Neuron (in vitro differentiated cells): ENCODE results near the gene TRIB2.

ENCODE experiments used
- H2AFZ ChIP-seq: one replicate; pipeline ENCODE4 v1.6.1; 2013; ENCODE audit warnings: low read depth, mild to moderate bottlenecking, inconsistent platforms, low read length, moderate library complexity
- H3K27me3 ChIP-seq: one replicate; pipeline ENCODE4 v1.6.1; 2013; ENCODE audit warnings: low read length; ENCODE audit not compliant: insufficient read depth
- H3K36me3 ChIP-seq: one replicate; pipeline ENCODE4 v1.6.1; 2013; ENCODE audit warnings: low read length; ENCODE audit not compliant: insufficient read depth
- H3K4me1 ChIP-seq: one replicate; pipeline ENCODE4 v1.6.1; 2013; ENCODE audit warnings: low read length; ENCODE audit not compliant: insufficient read depth
- H3K4me3 ChIP-seq: 2 replicates; pipeline ENCODE4 v1.5.1; 2013; ENCODE audit warnings: mild to moderate bottlenecking, low read length, moderate library complexity
- H3K9me3 ChIP-seq: one replicate; pipeline ENCODE4 v1.6.1; 2013; ENCODE audit warnings: low read length

The TRIB2 gene

DNA sequence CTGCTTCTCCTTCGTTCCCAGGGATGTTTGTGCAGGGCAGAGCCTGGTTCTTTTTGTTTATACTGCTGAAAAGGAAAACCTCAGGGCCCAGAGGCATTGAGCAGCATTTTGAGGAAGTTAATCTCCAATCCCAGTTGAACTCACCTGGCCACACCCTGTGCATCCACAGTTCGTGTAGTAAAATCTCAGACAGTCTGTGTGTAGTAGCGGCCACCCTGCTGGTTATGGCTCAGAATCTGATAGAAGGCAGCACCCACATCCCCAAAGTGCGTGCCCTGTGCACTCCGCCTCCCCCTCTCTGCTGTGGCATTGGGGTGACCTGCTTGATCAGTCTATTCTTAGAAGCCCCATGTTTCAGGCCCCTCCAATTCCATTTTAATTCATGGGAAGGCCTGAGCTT is 10.9 kb downstream of the TRIB2 start:
- H3K27me3 ChIP-seq = no peaks in the 10 kb centered on the region
- peaks cover 96% of the 10 kb centered on the region for H3K36me3 ChIP-seq
- no peak overlapping the region for H3K4me3 ChIP-seq
- no peak overlapping the region for H2AFZ ChIP-seq
- peaks cover 17% of the 10 kb centered on the region for H3K4me1 ChIP-seq
- no peaks in the 10 kb centered on the region for H3K9me3 ChIP-seq

DNA sequence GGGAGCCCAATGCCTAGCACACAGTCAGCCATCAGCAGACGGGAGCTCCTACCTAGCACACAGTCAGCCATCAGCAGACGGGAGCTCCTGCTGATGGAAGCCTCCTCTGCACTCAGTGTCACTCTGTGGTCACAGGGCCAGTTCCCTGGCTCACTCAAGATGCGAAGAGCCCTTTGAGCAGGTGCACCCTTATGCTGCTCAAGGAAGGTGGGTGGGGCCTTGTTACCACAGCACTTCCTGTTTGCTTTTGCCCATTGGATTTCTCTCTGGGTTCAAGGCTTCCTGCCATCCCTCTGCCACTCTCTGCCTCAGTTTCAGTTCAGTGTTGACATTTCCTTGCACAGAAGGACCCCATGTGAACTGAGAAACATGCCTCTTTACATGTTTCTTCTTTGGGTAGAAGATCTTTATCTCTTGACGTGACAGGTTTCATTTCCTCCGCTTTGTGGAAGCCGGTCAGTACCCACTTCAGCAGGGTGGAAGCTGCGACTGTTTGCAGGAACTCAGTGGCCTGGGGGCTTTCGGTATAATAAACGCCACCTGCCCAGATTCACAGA is 11.6 kb downstream of the TRIB2 start:
- Histone ChIP-seq H3K27me3 (no peaks in the 10 kb centered on the region), H3K4me1 (peaks cover 13% of the 10 kb centered on the region), H3K4me3 (no peak overlapping the region), H3K36me3 (peaks cover 95% of the 10 kb centered on the region), H2AFZ (no peak overlapping the region), H3K9me3 (no peaks in the 10 kb centered on the region)

DNA sequence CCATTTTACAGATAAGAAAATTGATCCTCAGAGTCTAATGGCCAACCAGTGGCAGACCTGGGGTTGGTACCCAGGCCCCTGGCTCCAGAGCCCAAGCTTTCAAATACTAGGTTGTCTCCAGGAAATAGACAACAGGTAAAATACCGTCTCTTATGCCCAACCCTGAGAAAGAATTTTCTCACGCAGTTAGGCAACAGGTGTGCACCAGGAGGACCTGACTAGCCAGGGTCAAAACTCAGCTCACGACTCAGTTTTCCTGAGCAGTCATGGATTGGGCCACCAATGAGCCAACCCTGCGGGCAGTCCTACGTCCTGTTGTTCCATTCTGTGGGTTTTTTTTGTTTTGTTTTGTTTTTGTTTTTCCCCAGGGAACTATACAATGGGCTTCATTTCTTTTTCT is 13.5 kb downstream of the TRIB2 start:
- Histone ChIP-seq H3K4me1 (peaks cover 13% of the 10 kb centered on the region), H3K4me3 (no peak overlapping the region), H2AFZ (no peak overlapping the region), H3K27me3 (no peaks in the 10 kb centered on the region), H3K36me3 (peaks cover 93% of the 10 kb centered on the region), H3K9me3 (no peaks in the 10 kb centered on the region)

DNA sequence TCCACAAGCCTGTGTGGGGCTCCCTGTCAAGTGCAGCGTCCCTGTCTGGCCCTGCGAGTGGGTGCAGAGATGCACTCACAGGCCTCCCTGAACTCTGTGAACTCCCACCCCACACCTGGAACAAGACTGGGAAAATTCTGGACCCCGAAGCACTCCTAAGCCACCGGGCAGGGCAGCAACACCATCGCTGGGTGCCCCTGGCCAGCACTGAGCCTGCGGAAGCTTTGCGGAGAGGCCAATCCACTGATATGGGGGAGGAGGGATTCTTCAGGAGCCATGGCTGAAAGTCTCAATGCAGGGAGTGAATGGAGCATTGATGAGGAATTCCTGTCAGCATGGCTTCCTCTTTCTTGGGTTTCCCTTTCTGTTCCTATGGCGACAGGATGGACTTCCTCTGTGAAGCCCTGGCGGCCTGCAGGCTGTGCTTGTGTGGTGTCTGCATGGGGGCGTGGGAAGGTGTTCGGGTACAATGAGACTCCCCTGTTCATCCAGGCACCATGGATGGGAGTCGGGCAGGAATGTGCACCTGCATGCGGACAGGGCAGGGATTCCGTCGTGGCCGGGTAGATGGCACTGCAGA is 15.1 kb downstream of the TRIB2 start:
- H2AFZ ChIP-seq = no peak overlapping the region
- no peak overlapping the region for H3K4me3 ChIP-seq
- no peaks in the 10 kb centered on the region for H3K9me3 ChIP-seq
- peaks cover 92% of the 10 kb centered on the region for H3K36me3 ChIP-seq
- H3K27me3 ChIP-seq = no peaks in the 10 kb centered on the region
- peaks cover 13% of the 10 kb centered on the region for H3K4me1 ChIP-seq

DNA sequence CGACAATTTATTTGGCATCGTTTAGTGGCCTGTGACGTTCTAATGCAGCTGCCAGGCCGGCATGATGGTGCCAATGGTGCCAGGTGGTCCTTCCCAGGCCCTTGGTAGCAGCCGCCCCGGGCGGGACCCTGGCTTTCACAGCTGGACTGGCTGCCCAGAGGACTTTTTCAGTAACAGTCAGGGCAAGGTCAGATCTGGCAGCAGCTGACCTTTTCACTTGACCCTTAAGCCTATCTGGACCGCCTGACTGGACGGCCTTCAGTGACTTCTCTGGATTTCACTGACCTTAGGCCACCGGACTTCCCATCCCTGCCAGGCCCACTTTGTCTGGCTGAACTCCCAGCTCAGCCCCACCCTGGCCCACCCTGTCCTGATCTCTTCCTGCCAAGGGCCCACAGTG is 15.9 kb downstream of the TRIB2 start:
- no peaks in the 10 kb centered on the region for H3K27me3 ChIP-seq
- H3K36me3 ChIP-seq = peaks cover 90% of the 10 kb centered on the region
- H3K4me3 ChIP-seq = no peak overlapping the region

DNA sequence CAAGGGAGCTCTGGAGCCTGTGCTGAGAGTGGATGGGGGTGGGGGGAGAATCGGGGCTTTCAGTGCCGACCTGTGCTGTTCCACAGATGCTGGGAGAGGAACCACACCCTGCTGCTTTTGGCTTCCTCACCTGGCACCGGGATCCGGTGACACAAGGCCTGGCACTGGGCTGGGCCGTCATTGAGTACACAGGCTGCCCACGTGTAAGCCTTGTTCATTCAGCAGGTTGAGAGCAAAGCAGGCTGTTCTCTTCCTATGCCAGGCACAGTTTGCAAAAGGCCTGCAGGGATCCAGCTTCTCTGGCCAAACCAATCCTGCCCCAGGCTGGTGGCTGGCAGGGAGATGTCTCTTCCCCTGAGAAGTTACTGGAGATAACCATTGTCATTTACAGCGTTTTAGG is 17.1 kb downstream of the TRIB2 start:
- H2AFZ ChIP-seq = no peak overlapping the region
- H3K36me3 ChIP-seq = peaks cover 89% of the 10 kb centered on the region
- no peak overlapping the region for H3K4me3 ChIP-seq
- no peaks in the 10 kb centered on the region for H3K9me3 ChIP-seq
- no peaks in the 10 kb centered on the region for H3K27me3 ChIP-seq
- H3K4me1 ChIP-seq = peaks cover 13% of the 10 kb centered on the region

More for the DNA sequence above, 15.9 kb downstream of the TRIB2 start:
- peaks cover 13% of the 10 kb centered on the region for H3K4me1 ChIP-seq
- no peak overlapping the region for H2AFZ ChIP-seq
- H3K9me3 ChIP-seq = no peaks in the 10 kb centered on the region

DNA sequence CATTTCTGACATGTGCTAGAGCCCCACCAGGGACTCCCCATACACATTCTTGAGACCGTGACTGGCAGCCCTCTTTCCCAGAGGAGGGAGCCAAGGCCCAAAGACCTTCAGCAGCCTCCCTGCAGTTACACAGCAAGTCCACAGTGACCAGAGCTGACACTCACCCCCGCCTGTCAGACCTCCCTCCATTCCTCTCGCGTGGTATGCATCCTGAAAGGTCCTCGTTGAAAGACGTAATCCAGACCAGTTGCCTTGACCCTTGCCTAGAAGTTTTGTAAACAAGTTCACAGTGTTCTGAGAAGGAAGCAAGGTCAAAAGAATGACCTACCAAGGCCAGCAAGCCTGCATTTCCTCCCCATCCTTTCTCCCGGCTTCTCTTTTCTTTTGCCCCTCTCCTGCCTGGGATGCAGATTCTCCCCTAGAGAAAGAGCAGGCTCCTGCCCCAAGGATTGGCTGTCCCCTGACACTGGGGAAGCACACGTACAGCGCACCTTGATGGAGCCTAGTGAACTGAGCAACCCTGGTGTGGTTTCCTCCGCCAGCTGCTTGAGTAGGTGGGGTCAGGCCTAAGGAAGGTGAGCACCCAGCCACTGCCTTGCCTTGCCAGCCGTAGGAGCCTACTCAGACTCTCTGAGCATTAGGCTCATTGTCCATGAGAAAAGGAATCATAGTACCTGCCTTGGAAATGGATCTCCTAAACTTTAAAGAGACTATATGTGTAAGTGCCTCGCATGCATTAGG is 18.3 kb downstream of the TRIB2 start:
- H3K36me3 ChIP-seq = peaks cover 89% of the 10 kb centered on the region
- no peaks in the 10 kb centered on the region for H3K9me3 ChIP-seq

DNA sequence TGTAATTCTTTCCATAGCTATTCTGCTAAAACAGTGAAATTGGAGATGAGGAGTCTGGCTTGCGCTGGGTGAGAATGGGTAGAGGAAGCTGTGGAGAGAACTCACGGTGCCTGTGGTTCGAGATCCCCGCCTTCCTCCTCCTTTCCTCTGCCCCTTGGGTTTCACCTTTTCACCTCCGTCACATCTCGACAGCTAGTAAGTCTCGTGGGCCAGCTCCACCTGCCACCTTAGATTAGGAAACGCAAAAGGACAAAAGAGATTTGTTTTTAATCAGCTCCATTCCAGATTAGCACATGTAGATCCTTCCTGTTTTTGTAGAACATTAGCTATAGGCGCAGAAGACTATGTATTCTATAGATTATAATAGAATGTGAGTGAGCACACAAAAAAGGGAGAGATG is 20.6 kb downstream of the TRIB2 start:
- Histone ChIP-seq H2AFZ (no peak overlapping the region), H3K9me3 (no peaks in the 10 kb centered on the region), H3K4me3 (no peak overlapping the region), H3K36me3 (peaks cover 89% of the 10 kb centered on the region), H3K4me1 (peaks cover 16% of the 10 kb centered on the region), H3K27me3 (no peaks in the 10 kb centered on the region)

More for the DNA sequence above, 18.3 kb downstream of the TRIB2 start:
- Histone ChIP-seq H2AFZ (no peak overlapping the region), H3K4me1 (peaks cover 13% of the 10 kb centered on the region), H3K4me3 (no peak overlapping the region), H3K27me3 (no peaks in the 10 kb centered on the region)

DNA sequence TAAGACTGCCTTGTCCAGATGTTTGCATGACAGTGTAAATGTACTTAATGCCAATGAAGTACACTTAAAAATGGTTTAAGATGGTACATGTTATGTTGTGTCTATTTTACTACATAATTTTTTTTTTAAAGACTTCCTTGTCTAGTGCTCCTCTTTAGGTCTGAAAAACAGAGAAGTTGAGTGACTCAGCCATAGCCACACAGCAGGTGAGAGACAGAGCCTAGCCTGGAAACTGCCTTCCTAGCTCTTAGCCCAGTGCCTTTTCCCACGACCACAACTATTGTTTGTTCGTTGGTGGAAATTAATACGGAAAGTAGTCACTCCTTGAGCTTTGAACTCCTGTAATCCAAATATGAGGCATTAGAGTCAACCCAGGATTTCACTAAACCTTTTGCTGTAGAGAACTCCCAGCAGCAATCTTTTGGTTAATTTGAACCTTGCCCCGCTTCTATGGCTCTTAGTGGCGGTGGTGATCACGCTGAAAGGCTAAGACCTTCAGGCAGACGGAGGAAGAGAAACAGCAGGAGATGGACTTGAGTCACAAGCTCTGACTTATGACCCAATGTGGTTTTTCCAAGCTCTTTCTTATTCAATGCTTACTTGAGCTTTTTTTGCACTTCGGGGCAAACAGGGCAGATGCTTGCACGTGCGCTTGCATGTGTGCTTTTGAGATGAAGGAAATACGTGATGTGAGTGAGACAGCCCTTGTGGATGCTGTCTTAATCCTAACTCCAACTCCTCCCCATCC is 21.2 kb downstream of the TRIB2 start:
- H3K9me3 ChIP-seq = no peaks in the 10 kb centered on the region
- H3K4me1 ChIP-seq = peaks cover 16% of the 10 kb centered on the region
- H3K36me3 ChIP-seq = peaks cover 91% of the 10 kb centered on the region
- no peak overlapping the region for H3K4me3 ChIP-seq
- no peak overlapping the region for H2AFZ ChIP-seq
- no peaks in the 10 kb centered on the region for H3K27me3 ChIP-seq

DNA sequence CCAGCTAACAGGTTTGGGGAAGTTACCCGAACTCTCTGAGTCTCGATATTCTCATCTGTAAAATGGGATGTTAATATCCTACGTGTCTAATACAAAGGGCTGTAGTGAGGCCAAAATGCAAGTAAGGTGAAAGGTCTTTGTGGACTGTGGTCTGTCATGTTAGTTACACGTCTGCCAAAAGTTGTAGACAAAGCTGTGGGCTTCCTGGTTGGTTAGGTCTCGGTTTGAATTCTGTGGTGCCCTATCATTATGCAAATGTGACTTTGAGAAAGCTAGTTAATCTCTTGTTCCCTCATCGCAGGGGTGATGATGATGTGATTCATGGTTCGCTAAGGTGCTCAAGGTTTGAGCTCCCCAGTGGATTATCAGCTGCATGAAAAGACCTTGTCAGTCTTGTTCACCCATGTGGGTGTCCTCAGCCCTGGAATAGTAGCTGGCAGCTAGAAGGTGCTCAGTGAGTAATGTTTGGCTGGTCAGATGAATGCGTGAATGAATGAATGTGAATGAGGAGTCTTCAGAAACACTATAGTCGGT is 23.1 kb downstream of the TRIB2 start:
- Histone ChIP-seq H3K4me3 (no peak overlapping the region), H3K9me3 (no peaks in the 10 kb centered on the region), H3K36me3 (peaks cover 83% of the 10 kb centered on the region), H3K4me1 (peaks cover 16% of the 10 kb centered on the region), H3K27me3 (no peaks in the 10 kb centered on the region), H2AFZ (no peak overlapping the region)

DNA sequence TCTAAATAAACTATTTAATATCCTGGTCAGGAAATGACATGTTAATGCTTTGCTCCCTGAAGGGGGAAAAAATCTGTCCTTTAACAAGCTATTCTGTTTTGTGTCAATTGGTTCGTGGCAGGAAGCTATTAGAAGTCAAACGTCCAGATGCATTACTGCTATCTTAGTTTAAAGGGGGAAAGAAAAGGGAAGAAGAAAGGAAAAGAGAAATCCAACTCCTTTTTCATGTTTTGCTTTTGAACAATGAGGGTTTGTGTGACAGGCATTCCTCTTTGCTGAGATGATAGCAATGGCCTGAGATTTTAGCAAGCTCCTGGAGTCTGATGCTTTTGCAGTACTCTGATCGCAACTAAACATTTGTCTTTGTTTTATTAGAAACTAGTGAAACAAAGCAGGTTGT is 24.6 kb downstream of the TRIB2 start:
- Histone ChIP-seq H3K36me3 (peaks cover 69% of the 10 kb centered on the region), H3K27me3 (no peaks in the 10 kb centered on the region)

DNA sequence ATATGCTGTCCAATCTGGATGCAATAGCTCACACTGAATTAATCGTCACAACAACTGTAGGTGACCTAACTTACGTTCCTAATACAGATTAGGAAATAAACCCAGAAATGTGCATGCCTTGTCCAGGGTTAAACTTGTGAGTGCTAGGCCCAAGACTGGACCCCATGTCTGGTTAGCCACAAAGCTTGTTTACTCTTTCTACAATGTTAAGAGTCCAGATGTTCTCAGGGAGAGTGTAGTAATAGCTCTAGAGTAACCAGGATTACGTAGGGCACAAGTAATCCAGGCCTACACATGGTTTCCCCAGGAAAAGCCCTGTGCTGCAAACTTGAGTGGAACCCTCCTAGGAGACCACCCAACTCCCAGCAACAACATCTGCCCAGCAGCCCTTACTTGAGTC is 26.2 kb downstream of the TRIB2 start:
- Histone ChIP-seq H2AFZ (no peak overlapping the region), H3K36me3 (peaks cover 56% of the 10 kb centered on the region), H3K4me1 (peaks cover 16% of the 10 kb centered on the region), H3K9me3 (peaks cover 2% of the 10 kb centered on the region), H3K4me3 (no peak overlapping the region), H3K27me3 (no peaks in the 10 kb centered on the region)

More for the DNA sequence above, 24.6 kb downstream of the TRIB2 start:
- H3K9me3 ChIP-seq = no peaks in the 10 kb centered on the region
- peaks cover 16% of the 10 kb centered on the region for H3K4me1 ChIP-seq
- H3K4me3 ChIP-seq = no peak overlapping the region
- H2AFZ ChIP-seq = no peak overlapping the region
